H7 (cell line): Measurements from ENCODE around the gene RDH11. TPM values are rescaled to one million over a fixed set of nuclear protein-coding genes. Genes with fewer than 3 reads are reported as not detected.

Experiments
- DNase-seq: peaks from one replicate; pipeline ENCODE4 v3.0.0; 2012
- H3K27me3 ChIP-seq: 2 replicates; pipeline ENCODE4 v1.6.0; 2011; ENCODE audit warnings: mild to moderate bottlenecking, low read length; ENCODE audit not compliant: control insufficient read depth, insufficient read depth
- H3K36me3 ChIP-seq: replicated peaks from 2 replicates; pipeline ENCODE4 v1.5.1; 2011; ENCODE audit warnings: low read length; ENCODE audit not compliant: control insufficient read depth, insufficient read depth
- H3K4me3 ChIP-seq: 2 replicates; pipeline ENCODE4 v1.5.1; 2011; ENCODE audit warnings: low read depth, mild to moderate bottlenecking, control low read depth, low read length, moderate library complexity; ENCODE audit not compliant: insufficient read depth
- total RNA-seq: library from RNA; depleted of rRNA; stranded (reverse); fragments of >200 nt; shearing (Covaris generic); gene quantifications from 2 replicates; pipeline ENCODE4 v1.2.3, GENCODE V29; 2014

Gene RDH11
- total RNA-seq, 1 experiment from 2014 or later, result 123 TPM

- DNase-seq, result no peak
- Histone ChIP-seq H3K27me3 (no peaks in the 10 kb centered on the region), H3K4me3 (no peak overlapping the region), H3K36me3 (peaks cover 19% of the 10 kb centered on the region)
Measured at GRCh38 chr14:67646131-67646530, 49.4 kb downstream of the RDH11 start.

DNA sequence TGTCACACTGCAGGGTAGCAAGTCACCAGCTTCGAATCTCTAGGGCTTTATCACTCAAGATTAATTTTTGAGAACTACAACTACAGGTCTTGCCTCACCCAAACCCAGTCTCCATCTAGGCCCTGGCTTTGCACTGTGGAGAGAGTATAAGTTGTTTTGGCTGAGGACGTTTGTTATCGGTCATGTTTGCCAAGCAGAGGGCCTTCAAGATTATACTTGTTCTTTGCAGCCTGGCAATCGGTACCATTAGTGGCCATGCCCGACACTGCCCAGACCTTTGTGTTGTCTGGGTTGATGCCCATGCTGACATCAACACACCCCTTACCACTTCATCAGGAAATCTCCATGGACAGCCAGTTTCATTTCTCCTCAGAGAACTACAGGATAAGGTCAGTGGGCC, 50.1 kb downstream of the RDH11 start:
- no peak for DNase-seq
- H3K36me3 ChIP-seq, result peaks cover 15% of the 10 kb centered on the region
- H3K27me3 ChIP-seq, result no peaks in the 10 kb centered on the region
- no peak overlapping the region for H3K4me3 ChIP-seq

- H3K27me3 ChIP-seq, result no peaks in the 10 kb centered on the region
- DNase-seq, result no peak
- no peak overlapping the region for H3K4me3 ChIP-seq
- peaks cover 11% of the 10 kb centered on the region for H3K36me3 ChIP-seq
Measured at GRCh38 chr14:67644428-67644827, 51.1 kb downstream of the RDH11 start.

DNA sequence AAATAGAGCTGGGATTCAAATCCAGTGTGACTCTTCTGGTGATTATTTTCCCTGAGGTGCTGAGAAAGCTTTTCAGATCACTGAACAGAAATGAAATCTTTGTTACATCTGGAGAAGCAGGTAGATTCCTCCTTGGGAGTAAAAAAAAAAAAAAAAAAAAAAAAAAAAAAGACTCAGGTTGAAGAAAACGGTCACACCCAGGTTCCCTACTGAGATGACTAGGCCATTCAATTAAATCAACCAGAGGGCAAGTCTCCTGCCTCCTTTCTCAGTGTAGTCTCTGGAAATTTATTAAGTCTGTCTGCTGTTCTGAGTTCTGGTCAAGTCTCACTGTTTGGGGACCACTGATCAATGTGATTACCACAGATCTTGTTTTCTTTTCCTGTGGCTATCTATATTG, 51.9 kb downstream of the RDH11 start:
- Histone ChIP-seq H3K27me3 (no peaks in the 10 kb centered on the region), H3K36me3 (peaks cover 4% of the 10 kb centered on the region), H3K4me3 (no peak overlapping the region)
- DNase-seq, result no peak

DNA sequence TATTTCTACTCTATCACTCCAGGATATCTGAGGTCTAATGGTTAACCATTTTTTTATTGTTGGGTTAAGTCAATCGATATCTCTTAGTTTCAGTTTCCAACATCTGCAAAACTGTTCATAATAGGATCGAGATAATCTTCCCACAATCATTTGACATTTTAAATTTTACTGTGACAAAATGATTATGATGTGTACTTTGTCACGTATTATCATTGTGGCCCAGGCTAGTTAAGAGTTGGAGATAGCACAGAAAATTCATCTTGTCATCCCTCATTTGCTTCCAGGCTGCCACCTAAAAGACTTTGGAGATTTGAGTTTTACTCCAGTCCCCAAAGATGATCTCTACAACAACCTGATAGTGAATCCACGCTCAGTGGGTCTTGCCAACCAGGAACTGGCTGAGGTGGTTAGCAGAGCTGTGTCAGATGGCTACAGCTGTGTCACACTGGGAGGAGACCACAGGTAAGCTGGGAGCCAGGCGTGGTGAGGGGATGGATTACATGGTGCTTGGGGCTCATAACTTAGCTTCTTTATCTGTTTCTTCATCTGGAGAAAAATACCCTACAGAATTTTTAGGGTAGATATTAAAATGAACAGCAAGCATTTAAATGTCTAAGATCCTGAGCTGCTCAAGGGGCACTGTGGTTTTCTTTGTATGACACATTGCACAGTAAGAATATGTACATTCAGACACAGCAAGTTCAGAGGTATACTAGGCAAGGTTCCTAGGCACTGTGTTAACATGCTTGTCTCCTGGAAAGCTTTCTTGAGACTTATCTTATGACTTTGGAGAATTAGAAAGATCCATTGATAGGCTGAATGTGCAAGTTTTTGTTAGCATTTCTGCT, 53.4 kb downstream of the RDH11 start:
- H3K36me3 ChIP-seq, result peaks cover 2% of the 10 kb centered on the region; the same call in 1 of the 2 replicates
- H3K4me3 ChIP-seq, result no peak overlapping the region
- no peaks in the 10 kb centered on the region for H3K27me3 ChIP-seq
- no peak for DNase-seq

GRCh38 chr14:67641480-67641879, 54.1 kb downstream of the RDH11 start:
- Histone ChIP-seq H3K4me3 (no peak overlapping the region), H3K27me3 (no peaks in the 10 kb centered on the region), H3K36me3 (peaks cover 2% of the 10 kb centered on the region; the same call in 1 of the 2 replicates)
- no peak for DNase-seq

DNA sequence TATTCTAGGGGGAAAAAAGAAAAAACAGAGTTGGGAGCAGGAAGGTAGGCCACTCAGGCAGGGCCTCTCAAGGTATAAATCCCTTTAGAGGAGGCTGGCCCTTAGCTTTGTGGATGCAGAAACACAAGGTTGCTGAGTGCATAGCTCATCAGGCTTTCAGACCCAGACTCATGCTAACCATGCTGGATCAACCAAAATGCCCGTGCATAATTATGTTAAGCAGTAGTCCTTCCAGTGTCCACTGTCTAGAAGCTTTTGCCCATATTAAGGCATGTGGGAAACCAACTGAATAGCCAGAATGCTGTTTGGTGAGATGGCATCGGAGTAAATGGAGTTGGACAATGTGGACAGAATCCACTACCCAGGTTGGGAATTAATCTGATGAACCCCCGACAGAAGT, 56.9 kb downstream of the RDH11 start:
- Histone ChIP-seq H3K36me3 (no peaks in the 10 kb centered on the region), H3K4me3 (no peak overlapping the region), H3K27me3 (no peaks in the 10 kb centered on the region)
- DNase-seq, result no peak

DNA sequence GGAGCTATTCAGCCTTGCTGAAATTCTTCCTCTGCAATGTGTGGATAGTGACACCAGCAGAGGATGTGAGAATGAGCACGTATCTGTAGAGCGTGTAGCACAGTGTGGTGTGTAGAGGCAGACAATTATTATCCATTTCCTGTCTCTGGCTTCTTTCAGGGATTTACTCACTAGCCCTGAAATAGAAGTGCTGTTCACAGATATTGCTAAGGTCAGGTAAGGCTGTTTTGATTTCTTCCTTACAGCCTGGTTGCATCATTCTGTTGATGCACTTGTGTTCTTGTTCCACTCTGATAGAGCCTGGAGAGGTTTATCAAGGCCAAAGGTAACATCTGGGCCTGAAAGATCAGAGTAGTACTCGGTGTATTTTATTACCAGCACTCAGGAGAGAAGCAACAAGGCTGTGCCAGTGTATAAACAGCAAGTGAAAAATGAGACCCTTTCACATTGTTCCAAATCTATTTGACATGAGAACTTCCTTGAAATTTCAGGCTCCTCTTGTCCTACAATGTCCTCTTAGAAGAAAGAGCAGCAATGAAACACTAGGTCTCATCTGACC, 59.1 kb downstream of the RDH11 start:
- no peak for DNase-seq
- no peak overlapping the region for H3K4me3 ChIP-seq
- H3K27me3 ChIP-seq, result no peaks in the 10 kb centered on the region
- H3K36me3 ChIP-seq, result no peaks in the 10 kb centered on the region

DNA sequence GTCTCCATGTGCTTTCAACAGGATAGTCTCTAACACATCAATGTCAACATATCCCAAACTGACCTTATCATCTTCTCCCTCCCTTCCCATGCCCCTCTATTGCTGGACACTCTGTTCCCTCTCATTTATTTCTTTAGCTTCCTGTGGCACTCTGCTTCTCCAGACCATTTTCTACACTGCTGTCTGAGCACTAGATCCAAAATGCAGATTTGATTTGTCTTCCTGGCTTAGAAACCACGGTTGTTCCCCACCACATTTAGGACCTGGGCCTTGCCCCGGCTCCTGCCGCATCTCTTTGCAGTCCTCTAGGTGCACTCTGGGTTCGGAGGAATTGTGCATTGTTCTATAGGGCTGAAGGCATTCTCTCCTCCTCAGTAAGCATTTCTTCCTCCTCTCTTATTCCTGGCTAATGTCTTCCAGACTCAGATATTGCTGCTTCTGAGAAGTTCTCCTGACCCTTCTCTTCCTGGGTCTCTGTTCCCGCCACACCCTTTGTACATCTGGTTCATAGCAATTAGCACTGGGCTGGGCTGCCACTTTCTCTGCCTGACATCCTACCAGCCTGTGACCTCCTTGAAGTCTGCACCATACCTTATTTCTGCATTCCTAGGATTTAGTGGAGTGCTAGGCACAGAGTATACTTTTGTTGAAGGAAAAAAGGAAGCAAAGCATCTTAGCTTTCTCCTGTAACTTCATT, 62.0 kb downstream of the RDH11 start:
- Histone ChIP-seq H3K27me3 (no peaks in the 10 kb centered on the region), H3K36me3 (no peaks in the 10 kb centered on the region)

GRCh38 chr14:67630938-67631337, 64.6 kb downstream of the RDH11 start:
- DNase-seq, result no peak
- Histone ChIP-seq H3K27me3 (no peaks in the 10 kb centered on the region), H3K4me3 (no peak overlapping the region), H3K36me3 (no peaks in the 10 kb centered on the region)

More for the DNA sequence above, 62.0 kb downstream of the RDH11 start:
- no peak overlapping the region for H3K4me3 ChIP-seq
- no peak for DNase-seq

DNA sequence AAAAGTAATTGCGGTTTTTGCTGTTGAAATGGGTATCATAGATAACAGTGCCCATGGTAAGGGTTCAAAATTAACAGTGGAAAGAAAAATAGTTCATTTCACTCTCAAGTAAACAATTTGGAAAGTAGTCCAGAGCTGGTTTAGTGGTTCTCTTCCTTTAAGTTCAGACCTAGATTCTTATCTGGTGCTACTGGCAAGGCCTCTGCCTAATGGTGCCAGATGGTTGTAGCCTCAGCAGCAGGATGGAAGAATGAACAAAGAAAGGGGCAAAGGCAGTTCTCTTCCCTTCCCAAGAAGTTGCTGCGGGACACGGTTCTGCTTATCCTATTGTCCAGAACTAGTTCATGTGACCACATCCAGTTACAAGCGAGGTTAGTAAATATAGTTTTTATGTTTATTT, 65.4 kb downstream of the RDH11 start:
- no peak for DNase-seq
- Histone ChIP-seq H3K36me3 (no peaks in the 10 kb centered on the region), H3K27me3 (no peaks in the 10 kb centered on the region), H3K4me3 (no peak overlapping the region)

DNA sequence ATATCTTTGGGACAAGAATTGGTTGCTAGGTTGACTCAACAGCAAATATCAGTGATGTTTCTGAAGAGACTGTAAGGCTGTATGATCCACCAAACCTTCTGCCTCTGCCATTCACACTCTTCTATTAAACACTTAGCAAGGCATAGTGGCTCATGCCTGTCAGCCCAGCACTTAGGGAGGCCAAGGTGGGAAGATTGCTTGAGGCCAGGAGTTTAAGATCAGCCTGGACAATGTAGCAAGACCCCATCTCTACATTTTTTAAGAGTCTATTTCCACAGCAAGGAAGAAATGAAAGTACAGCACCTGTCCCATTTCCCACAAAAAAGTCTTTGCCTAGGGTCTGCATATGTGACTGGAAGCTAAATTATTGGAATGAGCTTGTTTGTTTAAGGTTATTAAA, 68.0 kb downstream of the RDH11 start:
- H3K4me3 ChIP-seq, result no peak overlapping the region
- H3K27me3 ChIP-seq, result no peaks in the 10 kb centered on the region
- no peak for DNase-seq
- no peaks in the 10 kb centered on the region for H3K36me3 ChIP-seq
